ENCODE measurements around the gene ASB18. TPM values are rescaled to one million over a fixed set of nuclear protein-coding genes. Genes with fewer than 3 reads are reported as not detected.
"Not testable (repeated sequence)": the region's sequence is repeated elsewhere in the genome, so short reads cannot be mapped to it uniquely, and the experiment has no call there.

ASB18 gene
- total and polyA plus RNA-seq, 4 donors = not detected

DNA sequence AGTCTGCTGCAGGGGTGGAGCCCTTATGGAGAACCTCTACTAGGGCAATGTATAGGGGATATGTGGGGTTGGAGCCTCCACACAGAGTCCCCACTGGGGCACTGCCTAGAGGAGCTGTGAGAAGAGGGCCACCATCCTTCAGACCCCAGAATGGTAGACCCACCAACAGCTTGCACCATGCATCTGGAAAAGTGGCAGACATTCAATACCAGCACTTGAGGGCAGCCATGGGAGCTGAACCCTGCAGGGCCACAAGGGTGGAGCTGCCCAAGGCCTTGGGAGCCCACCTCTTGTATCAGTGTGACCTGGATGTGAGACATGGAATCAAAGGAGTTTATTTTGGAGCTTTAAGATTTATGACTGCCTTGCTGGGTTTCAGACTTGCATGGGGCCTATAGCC is 5.7 kb upstream of the ASB18 start:
- DNase-seq; H3K4me1 ChIP-seq (ENCODE audit: control insufficient read depth in 1 of 2, insufficient read depth in 2 of 2, low read length in 2 of 2); intact Hi-C loops (cut with DNase I); H3K27ac ChIP-seq (ENCODE audit: low read depth in 1 of 2, low read length in 2 of 2); H3K36me3 ChIP-seq (ENCODE audit: control insufficient read depth in 1 of 2, insufficient read depth in 2 of 2, low read length in 1 of 2); H3K4me3 ChIP-seq (ENCODE audit: low read length in 2 of 2); ATAC-seq (ENCODE audit: low FRiP score); H3K27me3 ChIP-seq (ENCODE audit: control insufficient read depth in 1 of 2, insufficient read depth in 2 of 2, low read length in 1 of 2); H3K9me3 ChIP-seq (ENCODE audit: control insufficient read depth, low read length): not testable (repeated sequence)

DNA sequence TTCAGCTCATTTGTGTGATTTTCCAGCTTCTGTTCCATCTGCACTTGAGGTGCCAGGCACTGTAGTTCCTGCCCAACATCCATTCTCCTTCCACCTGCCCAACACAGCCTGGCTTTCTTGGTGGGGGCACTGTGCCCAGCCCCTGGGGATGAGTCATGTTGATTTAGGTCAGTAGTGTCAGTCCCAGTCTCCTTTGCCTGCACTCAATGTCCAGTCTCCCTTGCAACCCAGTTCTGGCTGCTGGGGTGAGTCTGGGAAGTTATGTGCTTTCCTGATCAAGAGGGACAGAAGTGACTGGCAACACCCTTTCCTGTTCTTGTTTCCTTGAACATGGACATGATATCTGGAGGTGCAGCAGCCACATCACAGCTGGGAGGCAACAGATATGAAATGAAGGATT is 1.5 kb upstream of the ASB18 start:
- no peak for ATAC-seq (ENCODE audit: low FRiP score)
- Histone ChIP-seq H3K4me1 (ENCODE audit: control insufficient read depth in 1 of 2, insufficient read depth in 2 of 2, low read length in 2 of 2) (no peaks in the 10 kb centered on the region), H3K4me3 (ENCODE audit: low read length in 2 of 2) (no peak overlapping the region), H3K9me3 (ENCODE audit: control insufficient read depth, low read length) (peaks cover 3% of the 10 kb centered on the region), H3K27ac (ENCODE audit: low read depth in 1 of 2, low read length in 2 of 2) (no peak overlapping the region), H3K36me3 (ENCODE audit: control insufficient read depth in 1 of 2, insufficient read depth in 2 of 2, low read length in 1 of 2) (no peaks in the 10 kb centered on the region), H3K27me3 (ENCODE audit: control insufficient read depth in 1 of 2, insufficient read depth in 2 of 2, low read length in 1 of 2) (no peaks in the 10 kb centered on the region)
- intact Hi-C loops (cut with DNase I) = no loop called here
- no peak for DNase-seq

- Histone ChIP-seq H3K27me3 (ENCODE audit: control insufficient read depth in 1 of 2, insufficient read depth in 2 of 2, low read length in 1 of 2) (no peaks in the 10 kb centered on the region), H3K4me1 (ENCODE audit: control insufficient read depth in 1 of 2, insufficient read depth in 2 of 2, low read length in 2 of 2) (no peaks in the 10 kb centered on the region), H3K4me3 (ENCODE audit: low read length in 2 of 2) (no peak overlapping the region), H3K27ac (ENCODE audit: low read depth in 1 of 2, low read length in 2 of 2) (no peak overlapping the region), H3K36me3 (ENCODE audit: control insufficient read depth in 1 of 2, insufficient read depth in 2 of 2, low read length in 1 of 2) (no peaks in the 10 kb centered on the region), H3K9me3 (ENCODE audit: control insufficient read depth, low read length) (peaks cover 2% of the 10 kb centered on the region)
- DNase-seq (no peak), ATAC-seq (ENCODE audit: low FRiP score) (no peak)
- 86 to 87% methylated on average over 7 of the region's 7 CpGs for WGBS, 2 donors
- intact Hi-C loops (cut with DNase I) = no loop called here
Observed at GRCh38 chr2:236262238-236262637, 2.0 kb downstream of the ASB18 start.

GRCh38 chr2:236261452-236261851 is 2.8 kb downstream of the ASB18 start:
- H3K27ac ChIP-seq (ENCODE audit: low read depth in 1 of 2, low read length in 2 of 2) = no peak overlapping the region
- H3K4me3 ChIP-seq (ENCODE audit: low read length in 2 of 2) = no peak overlapping the region
- H3K36me3 ChIP-seq (ENCODE audit: control insufficient read depth in 1 of 2, insufficient read depth in 2 of 2, low read length in 1 of 2) = no peaks in the 10 kb centered on the region
- peaks cover 2% of the 10 kb centered on the region for H3K9me3 ChIP-seq (ENCODE audit: control insufficient read depth, low read length)
- intact Hi-C loops (cut with DNase I) = no loop called here
- no peak for ATAC-seq (ENCODE audit: low FRiP score)
- H3K27me3 ChIP-seq (ENCODE audit: control insufficient read depth in 1 of 2, insufficient read depth in 2 of 2, low read length in 1 of 2) = no peaks in the 10 kb centered on the region
- DNase-seq = no peak
- no peaks in the 10 kb centered on the region for H3K4me1 ChIP-seq (ENCODE audit: control insufficient read depth in 1 of 2, insufficient read depth in 2 of 2, low read length in 2 of 2)
- 58 to 65% methylated on average over 7 of the region's 7 CpGs for WGBS, 2 donors

DNA sequence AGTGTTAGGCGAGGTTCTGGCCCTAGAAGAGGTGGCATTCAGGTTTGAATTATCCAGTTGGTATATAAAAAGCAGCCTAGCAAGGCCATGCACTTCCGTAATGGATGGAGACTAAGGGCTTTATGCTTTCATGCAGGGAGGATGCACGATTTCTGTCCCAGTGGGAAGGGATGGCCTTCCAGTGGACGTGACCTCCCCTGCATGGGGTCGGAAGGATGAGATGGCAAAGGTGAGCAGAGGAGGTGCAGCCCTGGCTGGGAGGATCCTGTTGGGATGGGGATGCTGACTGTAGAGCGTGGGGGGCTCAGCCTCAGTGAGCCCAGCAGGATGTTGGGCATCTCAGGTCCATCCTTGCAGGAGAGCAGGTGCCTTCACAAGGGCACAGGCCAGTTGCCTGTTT is 4.8 kb downstream of the ASB18 start:
- no peak for ATAC-seq (ENCODE audit: low FRiP score)
- DNase-seq = no peak
- Histone ChIP-seq H3K4me1 (ENCODE audit: control insufficient read depth in 1 of 2, insufficient read depth in 2 of 2, low read length in 2 of 2) (no peaks in the 10 kb centered on the region), H3K27me3 (ENCODE audit: control insufficient read depth in 1 of 2, insufficient read depth in 2 of 2, low read length in 1 of 2) (no peaks in the 10 kb centered on the region), H3K27ac (ENCODE audit: low read depth in 1 of 2, low read length in 2 of 2) (no peak overlapping the region), H3K4me3 (ENCODE audit: low read length in 2 of 2) (no peak overlapping the region), H3K9me3 (ENCODE audit: control insufficient read depth, low read length) (peaks cover 2% of the 10 kb centered on the region), H3K36me3 (ENCODE audit: control insufficient read depth in 1 of 2, insufficient read depth in 2 of 2, low read length in 1 of 2) (no peaks in the 10 kb centered on the region)
- intact Hi-C loops (cut with DNase I) = no loop called here
- WGBS, 2 donors = 80 to 84% methylated on average over 6 of the region's 6 CpGs

DNA sequence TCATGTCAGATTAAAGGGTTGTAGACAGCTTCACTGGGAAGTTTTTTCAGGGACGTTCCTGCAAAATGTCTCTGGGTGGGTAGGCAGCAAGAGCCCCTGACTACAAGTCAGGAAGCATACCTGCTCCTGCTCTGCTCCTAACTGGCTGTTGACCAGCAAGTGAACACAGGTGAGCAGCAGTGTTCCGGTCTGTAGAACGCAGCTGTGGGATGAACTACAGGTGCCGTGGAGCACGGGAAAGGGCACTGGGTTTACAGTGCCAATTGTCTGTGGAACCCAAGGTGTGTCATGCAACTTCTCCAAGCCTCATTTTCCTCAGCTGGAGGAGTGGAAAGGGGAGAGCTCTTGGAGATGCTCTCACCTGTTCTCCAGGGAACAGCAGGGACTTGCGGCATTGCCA is 6.6 kb downstream of the ASB18 start:
- no peaks in the 10 kb centered on the region for H3K9me3 ChIP-seq (ENCODE audit: control insufficient read depth, low read length)
- no peaks in the 10 kb centered on the region for H3K27me3 ChIP-seq (ENCODE audit: control insufficient read depth in 1 of 2, insufficient read depth in 2 of 2, low read length in 1 of 2)
- no peak for DNase-seq
- intact Hi-C loops (cut with DNase I) = no loop called here
- 81% methylated on average over 6 of the region's 6 CpGs for WGBS, 2 donors
- H3K4me3 ChIP-seq (ENCODE audit: low read length in 2 of 2) = no peak overlapping the region
- no peaks in the 10 kb centered on the region for H3K4me1 ChIP-seq (ENCODE audit: control insufficient read depth in 1 of 2, insufficient read depth in 2 of 2, low read length in 2 of 2)
- H3K36me3 ChIP-seq (ENCODE audit: control insufficient read depth in 1 of 2, insufficient read depth in 2 of 2, low read length in 1 of 2) = no peaks in the 10 kb centered on the region
- no peak for ATAC-seq (ENCODE audit: low FRiP score)
- H3K27ac ChIP-seq (ENCODE audit: low read depth in 1 of 2, low read length in 2 of 2) = no peak overlapping the region

- no peaks in the 10 kb centered on the region for H3K9me3 ChIP-seq (ENCODE audit: control insufficient read depth, low read length)
- WGBS, 2 donors = 61 to 68% methylated on average over 8 of the region's 8 CpGs
- H3K4me3 ChIP-seq (ENCODE audit: low read length in 2 of 2) = no peak overlapping the region
- H3K27me3 ChIP-seq (ENCODE audit: control insufficient read depth in 1 of 2, insufficient read depth in 2 of 2, low read length in 1 of 2) = no peaks in the 10 kb centered on the region
- H3K4me1 ChIP-seq (ENCODE audit: control insufficient read depth in 1 of 2, insufficient read depth in 2 of 2, low read length in 2 of 2) = no peaks in the 10 kb centered on the region
- H3K36me3 ChIP-seq (ENCODE audit: control insufficient read depth in 1 of 2, insufficient read depth in 2 of 2, low read length in 1 of 2) = no peaks in the 10 kb centered on the region
- DNase-seq = no peak
- ATAC-seq (ENCODE audit: low FRiP score) = no peak
- H3K27ac ChIP-seq (ENCODE audit: low read depth in 1 of 2, low read length in 2 of 2) = no peak overlapping the region
- intact Hi-C loops (cut with DNase I) = no loop called here
Observed at GRCh38 chr2:236257136-236257535, 7.1 kb downstream of the ASB18 start.

GRCh38 chr2:236256366-236256985 is 7.7 kb downstream of the ASB18 start:
- no peak for DNase-seq
- Histone ChIP-seq H3K9me3 (ENCODE audit: control insufficient read depth, low read length) (no peaks in the 10 kb centered on the region), H3K27me3 (ENCODE audit: control insufficient read depth in 1 of 2, insufficient read depth in 2 of 2, low read length in 1 of 2) (no peaks in the 10 kb centered on the region), H3K4me3 (ENCODE audit: low read length in 2 of 2) (no peak overlapping the region), H3K27ac (ENCODE audit: low read depth in 1 of 2, low read length in 2 of 2) (no peak overlapping the region), H3K36me3 (ENCODE audit: control insufficient read depth in 1 of 2, insufficient read depth in 2 of 2, low read length in 1 of 2) (no peaks in the 10 kb centered on the region), H3K4me1 (ENCODE audit: control insufficient read depth in 1 of 2, insufficient read depth in 2 of 2, low read length in 2 of 2) (no peaks in the 10 kb centered on the region)
- ATAC-seq (ENCODE audit: low FRiP score) = no peak
- intact Hi-C loops (cut with DNase I) = no loop called here
- WGBS, 2 donors = 60% methylated on average over 8 of the region's 8 CpGs

DNA sequence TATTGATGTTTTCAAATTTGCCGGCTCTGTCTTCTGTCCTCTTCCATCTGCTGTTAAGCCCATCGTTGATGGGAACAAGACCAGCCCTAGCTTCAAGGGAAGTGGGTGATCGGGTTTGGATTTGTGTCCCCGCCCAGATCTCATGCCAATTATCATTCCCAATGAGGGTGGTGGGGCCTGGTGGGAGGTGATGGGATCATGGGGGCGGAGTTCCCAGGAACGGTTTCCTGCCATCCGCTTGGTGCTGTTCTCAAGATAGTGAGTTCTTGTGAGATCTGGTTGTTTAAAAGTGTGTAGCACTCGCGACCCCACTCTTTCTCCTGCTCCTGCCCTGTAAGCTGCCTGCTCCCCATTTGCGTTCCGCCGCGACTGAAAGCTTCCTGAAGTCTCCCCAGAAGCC is 9.5 kb downstream of the ASB18 start:
- ATAC-seq (ENCODE audit: low FRiP score) (no peak), DNase-seq (no peak)
- no peaks in the 10 kb centered on the region for H3K9me3 ChIP-seq (ENCODE audit: control insufficient read depth, low read length)
- H3K27ac ChIP-seq (ENCODE audit: low read depth in 1 of 2, low read length in 2 of 2) = no peak overlapping the region
- intact Hi-C loops (cut with DNase I) = no loop called here
- no peaks in the 10 kb centered on the region for H3K36me3 ChIP-seq (ENCODE audit: control insufficient read depth in 1 of 2, insufficient read depth in 2 of 2, low read length in 1 of 2)
- H3K4me1 ChIP-seq (ENCODE audit: control insufficient read depth in 1 of 2, insufficient read depth in 2 of 2, low read length in 2 of 2) = no peaks in the 10 kb centered on the region
- no peak overlapping the region for H3K4me3 ChIP-seq (ENCODE audit: low read length in 2 of 2)
- 78 to 79% methylated on average over 13 of the region's 13 CpGs for WGBS, 2 donors
- peaks cover 0 to 4% of the 10 kb centered on the region in 2 donors for H3K27me3 ChIP-seq (ENCODE audit: control insufficient read depth in 1 of 2, insufficient read depth in 2 of 2, low read length in 1 of 2)
